ENCODE data around the gene DNAJC25. TPM values are rescaled to one million over a fixed set of nuclear protein-coding genes. Genes with fewer than 3 reads are reported as not detected.

Gene DNAJC25
- 7.3 and 7.9 TPM in 2 replicates for total RNA-seq (2021)
- Bru-seq, nascent RNA = percentile 90 among the genes with signal in this experiment
- BruChase-seq, experiment 1, labeled RNA remaining after a 2-hour chase = percentile 97 among the genes with signal in this experiment
- percentile 97 among the genes with signal in this experiment for BruChase-seq, experiment 2, labeled RNA remaining after a 6-hour chase
- long read RNA-seq, transcript DNAJC25-202 (5 exons, 2,498 nt) = minor isoform, 5 of 17 reads
- long read RNA-seq, transcript DNAJC25-201 (4 exons, 2,268 nt) = major isoform, 12 of 17 reads
- long read RNA-seq, partial matches to known transcripts = 0 of 17 reads
- long read RNA-seq, other reads (novel, unspliced or antisense) = 0 of 17 reads

GRCh38 chr9:111631214-111631971 lies at the start of gene DNAJC25:
DNAJC25 (plus strand) TSS chr9:111631334; CDS start chr9:111631408, 74 bp downstream.
- intact Hi-C loops (cut with micrococcal nuclease; ENCODE audit: unreplicated experiment) = loop anchor here (1.0 kb wide), 2 partner anchors 32 kb away; partner anchors contain the start of gene PTGR1
- BruUV-seq (replicated peaks) = no TSS peak
- POLR2A ChIA-PET (ENCODE audit: unreplicated experiment) = interaction anchor here (0.6 to 1.1 kb wide), 10 partner anchors 15 to 1087 kb away, joined by 3 to 12 read pairs (median 4); partner anchors contain the start of genes GNG10 and INIP
- Histone ChIP-seq H3K27ac (peak within 1 kb of the TSS; percentile 63), H3K9me3 (ENCODE audit: insufficient read depth, low read depth) (peaks cover 2% of the 10 kb centered on the region; the same call in 1 of the 2 replicates), H3K4me3 (peak within 1 kb of the TSS; percentile 73), H3K9me2 (ENCODE audit: insufficient read depth) (no peaks in the 10 kb centered on the region), H4K20me1 (ENCODE audit: insufficient read depth) (peaks cover 30% of the 10 kb centered on the region), H3F3A (ENCODE audit: insufficient read depth, low read depth) (peaks cover 12% of the 10 kb centered on the region), H3K27me3 (ENCODE audit: insufficient read depth, low read depth) (no peaks in the 10 kb centered on the region), H3K36me3 (ENCODE audit: low read depth) (0 out of 2 replicates have a peak, but pooled peaks cover 7% of the 10 kb centered on the region), H2AFZ (peak within 1 kb of the TSS; percentile 97), H3K4me2 (peak within 1 kb of the TSS; percentile 98), H3K4me1 (replicated peaks; ENCODE audit: insufficient read depth) (peaks cover 23% of the 10 kb centered on the region), H3K79me2 (ENCODE audit: low read depth) (peaks cover 51% of the 10 kb centered on the region)
- CTCF ChIA-PET = interaction anchor here (1.1 kb wide), 1 partner anchor 443 kb away, joined by 12 read pairs; no protein-coding TSS in a partner anchor
- TF ChIP-seq CTCF (conservative IDR thresholded peaks at IDR 0.05) = no peak
- no peak for TF ChIP-seq EZH2 (IDR thresholded peaks at IDR 0.05; ENCODE audit: low read depth)
- peak; percentile 97 to 99 for DNase-seq

GRCh38 chr9:111582888-111583287 lies 48.2 kb upstream of the DNAJC25 start:
- 0 out of 2 replicates have a peak, but pooled peaks cover 6% of the 10 kb centered on the region for H3K79me2 ChIP-seq (ENCODE audit: low read depth)
- no peak overlapping the region for H2AFZ ChIP-seq
- H3K27ac ChIP-seq = 0 out of 2 replicates have a peak overlapping the region, but pooled peaks have one; percentile 15
- peaks cover 83% of the 10 kb centered on the region for H3K36me3 ChIP-seq (ENCODE audit: low read depth)
- H3K27me3 ChIP-seq (ENCODE audit: insufficient read depth, low read depth) = no peaks in the 10 kb centered on the region
- BruUV-seq (replicated peaks) = TSS peak; percentile 2
- no peaks in the 10 kb centered on the region; the same call in 1 of the 2 replicates for H3K9me3 ChIP-seq (ENCODE audit: insufficient read depth, low read depth)
- no peaks in the 10 kb centered on the region for H3K9me2 ChIP-seq (ENCODE audit: insufficient read depth)
- H3K4me1 ChIP-seq (replicated peaks; ENCODE audit: insufficient read depth) = no peaks in the 10 kb centered on the region
- no peak overlapping the region for H3K4me3 ChIP-seq
- peaks cover 66% of the 10 kb centered on the region for H3F3A ChIP-seq (ENCODE audit: insufficient read depth, low read depth)
- ChIA-PET POLR2A (ENCODE audit: unreplicated experiment) (interaction anchor here (0.6 to 0.7 kb wide), 2 partner anchors 797 to 860 kb away, joined by 4 to 5 read pairs; partner anchors contain the start of gene HSDL2), CTCF (no interaction called here)
- intact Hi-C loops (cut with micrococcal nuclease; ENCODE audit: unreplicated experiment) = no loop called here
- TF ChIP-seq CTCF (conservative IDR thresholded peaks at IDR 0.05) (no peak), EZH2 (IDR thresholded peaks at IDR 0.05; ENCODE audit: low read depth) (no peak)
- H3K4me2 ChIP-seq = no peak overlapping the region
- H4K20me1 ChIP-seq (ENCODE audit: insufficient read depth) = peaks cover 23% of the 10 kb centered on the region
- DNase-seq = no peak

- no peaks in the 10 kb centered on the region for H3K9me2 ChIP-seq (ENCODE audit: insufficient read depth)
- no peaks in the 10 kb centered on the region for H3K4me1 ChIP-seq (replicated peaks; ENCODE audit: insufficient read depth)
- intact Hi-C loops (cut with micrococcal nuclease; ENCODE audit: unreplicated experiment) = no loop called here
- peaks cover 16% of the 10 kb centered on the region; the same call in 1 of the 2 replicates for H4K20me1 ChIP-seq (ENCODE audit: insufficient read depth)
- no TSS peak for BruUV-seq (replicated peaks)
- no peak overlapping the region for H3K27ac ChIP-seq
- H3K36me3 ChIP-seq (ENCODE audit: low read depth) = peaks cover 75% of the 10 kb centered on the region
- ChIA-PET CTCF (no interaction called here), POLR2A (ENCODE audit: unreplicated experiment) (no interaction called here)
- no peak overlapping the region for H2AFZ ChIP-seq
- TF ChIP-seq EZH2 (IDR thresholded peaks at IDR 0.05; ENCODE audit: low read depth) (no peak), CTCF (conservative IDR thresholded peaks at IDR 0.05) (no peak)
- no peak overlapping the region for H3K4me2 ChIP-seq
- H3K79me2 ChIP-seq (ENCODE audit: low read depth) = 0 out of 2 replicates have a peak, but pooled peaks cover 6% of the 10 kb centered on the region
- no peaks in the 10 kb centered on the region; the same call in 1 of the 2 replicates for H3K9me3 ChIP-seq (ENCODE audit: insufficient read depth, low read depth)
- H3F3A ChIP-seq (ENCODE audit: insufficient read depth, low read depth) = peaks cover 78% of the 10 kb centered on the region
- no peak overlapping the region for H3K4me3 ChIP-seq
- H3K27me3 ChIP-seq (ENCODE audit: insufficient read depth, low read depth) = no peaks in the 10 kb centered on the region
- no peak for DNase-seq
Observed at GRCh38 chr9:111586378-111586777, 44.8 kb upstream of the DNAJC25 start.
